ENCODE data around the gene RAG2.

The RAG2 gene

DNA sequence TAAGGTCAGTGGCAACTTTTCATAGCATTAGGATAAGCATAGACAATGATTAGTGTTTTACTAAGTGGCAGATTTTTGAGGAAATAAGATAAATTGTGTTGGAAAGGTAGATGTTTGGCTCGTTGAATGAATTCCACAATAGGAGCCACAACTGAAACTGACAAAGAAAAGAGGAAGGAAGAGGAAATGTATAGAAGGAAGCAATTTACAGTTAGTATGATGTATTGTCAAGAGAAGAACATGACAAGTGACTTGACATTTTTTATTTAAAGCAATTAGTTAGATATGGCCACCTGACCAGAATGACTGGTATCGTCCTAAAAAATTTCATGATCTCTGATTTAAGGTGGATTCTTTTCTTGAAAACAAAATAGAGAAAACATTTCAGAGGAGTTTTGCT is 3.1 kb upstream of the RAG2 start:
- TF ChIP-seq, protein P1, sequence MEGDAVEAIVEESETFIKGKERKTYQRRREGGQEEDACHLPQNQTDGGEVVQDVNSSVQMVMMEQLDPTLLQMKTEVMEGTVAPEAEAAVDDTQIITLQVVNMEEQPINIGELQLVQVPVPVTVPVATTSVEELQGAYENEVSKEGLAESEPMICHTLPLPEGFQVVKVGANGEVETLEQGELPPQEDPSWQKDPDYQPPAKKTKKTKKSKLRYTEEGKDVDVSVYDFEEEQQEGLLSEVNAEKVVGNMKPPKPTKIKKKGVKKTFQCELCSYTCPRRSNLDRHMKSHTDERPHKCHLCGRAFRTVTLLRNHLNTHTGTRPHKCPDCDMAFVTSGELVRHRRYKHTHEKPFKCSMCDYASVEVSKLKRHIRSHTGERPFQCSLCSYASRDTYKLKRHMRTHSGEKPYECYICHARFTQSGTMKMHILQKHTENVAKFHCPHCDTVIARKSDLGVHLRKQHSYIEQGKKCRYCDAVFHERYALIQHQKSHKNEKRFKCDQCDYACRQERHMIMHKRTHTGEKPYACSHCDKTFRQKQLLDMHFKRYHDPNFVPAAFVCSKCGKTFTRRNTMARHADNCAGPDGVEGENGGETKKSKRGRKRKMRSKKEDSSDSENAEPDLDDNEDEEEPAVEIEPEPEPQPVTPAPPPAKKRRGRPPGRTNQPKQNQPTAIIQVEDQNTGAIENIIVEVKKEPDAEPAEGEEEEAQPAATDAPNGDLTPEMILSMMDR (IDR thresholded peaks at IDR 0.05; ENCODE audit: borderline replicate concordance, insufficient read depth, low read depth, low read length) = no peak
- no peak overlapping the region for H3K4me3 ChIP-seq (ENCODE audit: low read depth, low read length)

DNA sequence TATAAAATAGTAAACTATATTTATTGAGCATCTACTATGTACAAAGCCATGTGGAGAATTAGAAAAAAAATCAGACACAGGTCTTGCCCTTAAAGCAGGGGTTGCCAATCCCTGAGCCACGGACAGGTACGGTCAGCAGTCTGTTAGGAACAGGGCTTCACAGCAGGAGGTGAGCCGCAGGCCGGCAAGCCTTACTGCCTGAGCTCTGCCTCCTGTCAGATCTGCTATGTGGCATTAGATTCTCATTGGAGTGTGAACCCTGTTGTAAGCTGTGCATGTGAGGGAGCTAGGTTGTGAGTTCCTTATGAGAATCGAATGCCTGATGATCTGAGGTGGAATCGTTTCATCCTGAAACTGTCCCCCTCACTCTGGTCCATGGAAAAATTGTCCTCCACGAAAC is 2.1 kb upstream of the RAG2 start:
- H3K4me3 ChIP-seq (ENCODE audit: low read depth, low read length) = no peak overlapping the region
- TF ChIP-seq, protein P1 (IDR thresholded peaks at IDR 0.05; ENCODE audit: borderline replicate concordance, insufficient read depth, low read depth, low read length) = no peak

DNA sequence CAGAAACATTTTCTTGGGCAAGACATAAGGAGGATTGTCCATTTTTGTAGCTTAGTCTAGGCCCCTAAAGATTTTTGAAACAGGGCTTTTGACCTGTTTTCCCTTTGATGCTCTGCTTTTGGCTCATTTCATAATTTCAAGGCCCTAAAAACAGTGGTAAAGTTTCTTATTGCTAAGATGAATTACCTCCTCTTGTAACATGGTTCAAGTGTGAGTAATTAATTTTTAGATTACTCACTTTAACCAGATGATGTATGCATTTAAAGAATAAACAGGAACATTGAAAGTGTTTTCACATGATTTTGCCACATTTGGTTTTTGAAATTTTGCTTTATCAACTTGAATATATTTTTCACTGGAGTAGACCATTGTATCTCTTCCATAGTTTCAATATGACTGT is 1.2 kb downstream of the RAG2 start:
- TF ChIP-seq, protein P1 (IDR thresholded peaks at IDR 0.05; ENCODE audit: borderline replicate concordance, insufficient read depth, low read depth, low read length) = no peak
- H3K4me3 ChIP-seq (ENCODE audit: low read depth, low read length) = no peak overlapping the region

DNA sequence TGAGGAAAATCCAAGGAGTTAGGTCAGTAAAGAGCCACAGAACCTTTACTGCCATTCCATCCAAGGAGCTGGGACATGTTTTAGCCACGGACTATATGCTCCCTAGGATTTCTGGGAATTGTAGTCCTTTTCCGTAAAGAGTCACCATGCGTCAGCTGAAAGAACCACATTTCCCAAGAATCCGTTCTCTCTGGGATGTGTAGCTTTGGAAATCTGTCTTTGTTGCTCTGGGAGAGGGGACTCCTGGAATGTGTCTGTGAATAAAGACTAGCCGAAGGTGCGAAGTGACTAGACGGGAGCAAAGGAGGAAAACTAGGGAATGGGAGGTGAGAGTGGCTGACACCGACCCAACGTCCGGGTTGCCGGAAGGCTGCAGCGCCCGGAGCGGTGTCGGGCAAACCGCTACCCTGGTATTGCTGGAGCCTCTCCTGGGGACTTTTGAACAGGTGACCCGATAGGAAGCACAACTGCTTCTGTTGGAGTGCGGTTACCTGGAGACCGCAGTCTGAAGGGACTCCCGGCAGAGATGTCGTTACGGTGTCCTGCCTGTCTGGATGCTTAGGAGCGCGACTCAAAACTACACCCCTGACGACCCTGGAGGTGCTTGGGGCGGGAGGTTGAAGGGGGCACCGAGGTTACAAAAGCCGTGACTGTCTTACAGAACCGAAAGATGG is 3.6 kb downstream of the RAG2 start, which contains the start of gene IFTAP:
TSS of gene IFTAP (plus strand) at position 187 of the 674 bp plus-strand sequence. CDS start 15,602 bp downstream, outside the sequence.
- H3K4me3 ChIP-seq (ENCODE audit: low read depth, low read length) = peak within 1 kb of the TSS; percentile 61
- TF ChIP-seq, protein P1 (IDR thresholded peaks at IDR 0.05; ENCODE audit: borderline replicate concordance, insufficient read depth, low read depth, low read length) = no peak

DNA sequence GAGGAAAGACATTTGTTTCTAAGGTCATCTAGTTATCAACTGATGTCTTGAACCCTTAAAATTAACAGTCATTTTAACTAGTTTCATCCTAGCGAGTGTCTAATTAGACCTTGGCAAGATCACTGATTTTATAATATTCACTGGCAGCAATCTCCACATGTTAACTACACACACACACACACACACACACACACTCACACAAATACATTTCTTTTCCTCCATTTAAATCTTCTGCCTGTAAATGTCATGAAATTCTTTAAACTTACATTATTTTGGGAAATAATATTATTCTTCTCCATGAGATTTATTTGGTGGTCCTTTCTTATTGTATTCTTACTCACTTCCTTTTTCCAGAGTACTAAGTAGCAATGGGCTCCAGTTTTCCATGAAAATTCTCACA is 6.6 kb downstream of the RAG2 start:
- H3K4me3 ChIP-seq (ENCODE audit: low read depth, low read length) = no peak overlapping the region
- TF ChIP-seq, protein P1 (IDR thresholded peaks at IDR 0.05; ENCODE audit: borderline replicate concordance, insufficient read depth, low read depth, low read length) = no peak

DNA sequence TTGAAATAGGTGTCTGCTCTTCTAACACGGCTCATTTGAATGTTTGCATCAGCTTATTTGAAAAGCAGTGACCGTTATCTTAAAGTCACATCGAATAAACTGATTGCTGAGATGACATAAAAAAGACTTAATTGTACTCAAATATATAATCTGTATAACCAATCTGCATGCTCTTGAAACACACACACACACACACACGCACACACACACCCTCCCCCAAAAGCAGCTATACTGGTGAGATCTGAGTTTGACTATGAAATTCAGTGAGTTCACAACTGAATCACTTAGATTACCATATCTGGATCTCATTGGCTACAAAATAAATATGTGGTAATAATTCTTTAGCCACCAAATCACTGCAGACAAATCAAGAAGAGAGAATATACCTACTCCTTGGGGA is 7.5 kb downstream of the RAG2 start:
- H3K4me3 ChIP-seq (ENCODE audit: low read depth, low read length) = no peak overlapping the region
- TF ChIP-seq, protein P1 (IDR thresholded peaks at IDR 0.05; ENCODE audit: borderline replicate concordance, insufficient read depth, low read depth, low read length) = no peak

DNA sequence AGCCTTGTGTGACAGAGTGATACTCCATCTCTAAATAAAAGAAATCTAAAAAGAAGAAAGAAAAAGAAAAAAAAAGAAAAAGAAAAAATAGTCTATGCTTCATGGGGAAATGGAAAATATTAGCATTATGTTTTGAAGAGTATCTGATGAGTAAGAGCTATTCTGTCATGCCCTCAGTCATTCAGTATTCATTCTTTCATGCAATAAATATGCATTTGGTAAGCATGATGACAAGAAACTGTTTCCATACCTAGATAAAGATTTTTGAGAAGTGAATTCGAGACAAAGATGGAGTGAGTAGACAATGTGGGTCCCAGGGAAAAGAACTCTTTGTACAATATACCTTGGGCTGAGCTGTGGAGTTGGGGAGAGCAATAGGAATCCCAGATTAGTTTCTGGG is 9.9 kb downstream of the RAG2 start:
- H3K4me3 ChIP-seq (ENCODE audit: low read depth, low read length) = no peak overlapping the region
- TF ChIP-seq, protein P1 (IDR thresholded peaks at IDR 0.05; ENCODE audit: borderline replicate concordance, insufficient read depth, low read depth, low read length) = no peak

All from GM12875 (cell line).